Gastroesophageal sphincter (tissue), 3 donors: ENCODE results near the gene ALPG.

Source experiments
- POLR2AphosphoS5 ChIP-seq: sonication (generic); formaldehyde crosslinking; IDR thresholded peaks from one replicate; pipeline ENCODE4 v1.6.1; 2017; ENCODE audit warnings: antibody characterized with exemption
- TF ChIP-seq, protein P1 (sequence below), 4 experiments: fragments of 200-600 bp in 2 of 4; fragments of 450-650 bp in 2 of 4; sonication (generic) in 1 of 4; IDR thresholded peaks; one replicate each; pipeline ENCODE4 v1.5.1; 2017 to 2019; ENCODE audit warnings: antibody characterized with exemption in 4 of 4, mild to moderate bottlenecking in 2 of 4, moderate library complexity in 2 of 4

DNA sequence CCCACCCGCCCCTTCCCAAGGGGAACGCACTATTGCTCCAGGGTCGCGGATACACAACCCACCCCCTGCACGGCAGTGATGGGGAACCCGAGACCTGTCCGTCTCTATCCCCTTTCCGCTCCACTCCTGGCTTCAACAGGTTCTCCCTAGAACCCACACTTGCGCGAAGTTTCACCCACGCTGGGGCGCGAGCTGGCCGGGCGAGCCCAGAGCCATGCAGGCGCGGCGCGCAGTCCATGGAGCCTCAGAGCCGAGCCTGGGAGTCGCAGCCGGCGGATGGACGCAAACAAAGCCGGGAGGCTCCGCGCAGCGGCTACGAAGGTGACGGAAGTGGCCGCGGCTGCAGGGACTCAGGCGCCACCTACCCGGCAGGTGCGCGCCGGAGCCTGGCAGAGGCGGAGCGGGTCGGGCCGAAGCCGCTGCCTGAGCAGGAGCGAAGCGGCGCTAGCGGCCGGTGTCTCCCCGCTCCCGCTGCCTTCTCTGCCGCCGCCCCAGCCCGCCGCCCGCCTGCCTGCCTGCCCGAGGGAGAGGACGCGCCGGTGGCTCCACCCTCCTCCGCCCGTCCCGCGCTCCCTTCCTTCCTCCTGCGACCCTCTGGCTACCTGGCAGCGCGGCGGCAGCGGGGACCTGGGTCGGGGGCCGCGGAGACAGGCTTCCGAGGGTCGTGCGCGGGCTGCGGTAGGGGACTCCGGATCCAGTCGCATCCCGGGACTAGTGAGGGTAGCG, 14.0 kb downstream of the ALPG start:
- TF ChIP-seq, protein P1, sequence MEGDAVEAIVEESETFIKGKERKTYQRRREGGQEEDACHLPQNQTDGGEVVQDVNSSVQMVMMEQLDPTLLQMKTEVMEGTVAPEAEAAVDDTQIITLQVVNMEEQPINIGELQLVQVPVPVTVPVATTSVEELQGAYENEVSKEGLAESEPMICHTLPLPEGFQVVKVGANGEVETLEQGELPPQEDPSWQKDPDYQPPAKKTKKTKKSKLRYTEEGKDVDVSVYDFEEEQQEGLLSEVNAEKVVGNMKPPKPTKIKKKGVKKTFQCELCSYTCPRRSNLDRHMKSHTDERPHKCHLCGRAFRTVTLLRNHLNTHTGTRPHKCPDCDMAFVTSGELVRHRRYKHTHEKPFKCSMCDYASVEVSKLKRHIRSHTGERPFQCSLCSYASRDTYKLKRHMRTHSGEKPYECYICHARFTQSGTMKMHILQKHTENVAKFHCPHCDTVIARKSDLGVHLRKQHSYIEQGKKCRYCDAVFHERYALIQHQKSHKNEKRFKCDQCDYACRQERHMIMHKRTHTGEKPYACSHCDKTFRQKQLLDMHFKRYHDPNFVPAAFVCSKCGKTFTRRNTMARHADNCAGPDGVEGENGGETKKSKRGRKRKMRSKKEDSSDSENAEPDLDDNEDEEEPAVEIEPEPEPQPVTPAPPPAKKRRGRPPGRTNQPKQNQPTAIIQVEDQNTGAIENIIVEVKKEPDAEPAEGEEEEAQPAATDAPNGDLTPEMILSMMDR (IDR thresholded peaks at IDR 0.05) = no peak
- no peak for TF ChIP-seq POLR2AphosphoS5
